GM12878 (cell line): ENCODE results near the gene PRKCZ.

ENCODE experiments used
- ASH2L ChIP-seq: fragments of 300-600, 200-600 bp; sonication (generic); IDR thresholded peaks from 2 replicates; pipeline ENCODE4 v1.6.1; 2017; ENCODE audit warnings: low read depth, mild to moderate bottlenecking, borderline replicate concordance
- CTCF ChIP-seq, 3 experiments: IDR thresholded peaks in 2 of 3; conservative IDR thresholded peaks in 1 of 3; 2 replicates each; pipeline ENCODE4 v1.5.1; 2011; ENCODE audit warnings: low read depth in 3 of 3, low read length in 3 of 3, mild to moderate bottlenecking in 3 of 3, control low read depth in 2 of 3, moderate library complexity in 2 of 3, inconsistent platforms in 1 of 3, mixed read lengths in 1 of 3; ENCODE audit not compliant: control insufficient read depth in 2 of 3, insufficient read depth in 1 of 3; ENCODE audit errors: extremely low read depth in 1 of 3
- EP300 ChIP-seq, 2 experiments: fragments of 150-350 bp in 1 of 2; IDR thresholded peaks; 2 replicates each; pipeline ENCODE4 v1.6.1; 2011 to 2012; ENCODE audit warnings: low read depth in 2 of 2, low read length in 2 of 2, borderline replicate concordance in 1 of 2, improper control_type of control experiment in 1 of 2, inconsistent platforms in 1 of 2; ENCODE audit not compliant: control insufficient read depth in 1 of 2
- JUND ChIP-seq: IDR thresholded peaks from 2 replicates; pipeline ENCODE4 v1.6.1; 2012; ENCODE audit warnings: low read depth, mild to moderate bottlenecking, low read length, improper control_type of control experiment, moderate library complexity
- MTA2 ChIP-seq: fragments of 450-650 bp; IDR thresholded peaks from 2 replicates; pipeline ENCODE4 v1.6.1; 2016; ENCODE audit warnings: low read depth, mild to moderate bottlenecking, moderate library complexity
- POLR2A ChIP-seq: IDR thresholded peaks from 2 replicates; pipeline ENCODE4 v1.6.1; 2011; ENCODE audit warnings: low read depth, mild to moderate bottlenecking, low read length
- RB1 ChIP-seq: fragments of 450-650 bp; formaldehyde crosslinking; IDR thresholded peaks from 2 replicates; pipeline ENCODE4 v1.6.1; 2017; ENCODE audit warnings: mild to moderate bottlenecking, borderline replicate concordance
- RBBP5 ChIP-seq: fragments of 200-600 bp; sonication (generic); conservative IDR thresholded peaks from 2 replicates; pipeline ENCODE4 v1.6.1; 2016
- RCOR1 ChIP-seq: conservative IDR thresholded peaks from 2 replicates; pipeline ENCODE4 v1.6.1; 2012; ENCODE audit warnings: low read depth, low read length, improper control_type of control experiment
- SIN3A ChIP-seq: IDR thresholded peaks from 2 replicates; pipeline ENCODE4 v1.6.1; 2012; ENCODE audit warnings: low read depth, low read length, improper control_type of control experiment
- ZNF207 ChIP-seq: fragments of 450-650 bp; IDR thresholded peaks from 2 replicates; pipeline ENCODE4 v1.6.1; 2014; ENCODE audit warnings: antibody characterized with exemption, mild to moderate bottlenecking, borderline replicate concordance

DNA sequence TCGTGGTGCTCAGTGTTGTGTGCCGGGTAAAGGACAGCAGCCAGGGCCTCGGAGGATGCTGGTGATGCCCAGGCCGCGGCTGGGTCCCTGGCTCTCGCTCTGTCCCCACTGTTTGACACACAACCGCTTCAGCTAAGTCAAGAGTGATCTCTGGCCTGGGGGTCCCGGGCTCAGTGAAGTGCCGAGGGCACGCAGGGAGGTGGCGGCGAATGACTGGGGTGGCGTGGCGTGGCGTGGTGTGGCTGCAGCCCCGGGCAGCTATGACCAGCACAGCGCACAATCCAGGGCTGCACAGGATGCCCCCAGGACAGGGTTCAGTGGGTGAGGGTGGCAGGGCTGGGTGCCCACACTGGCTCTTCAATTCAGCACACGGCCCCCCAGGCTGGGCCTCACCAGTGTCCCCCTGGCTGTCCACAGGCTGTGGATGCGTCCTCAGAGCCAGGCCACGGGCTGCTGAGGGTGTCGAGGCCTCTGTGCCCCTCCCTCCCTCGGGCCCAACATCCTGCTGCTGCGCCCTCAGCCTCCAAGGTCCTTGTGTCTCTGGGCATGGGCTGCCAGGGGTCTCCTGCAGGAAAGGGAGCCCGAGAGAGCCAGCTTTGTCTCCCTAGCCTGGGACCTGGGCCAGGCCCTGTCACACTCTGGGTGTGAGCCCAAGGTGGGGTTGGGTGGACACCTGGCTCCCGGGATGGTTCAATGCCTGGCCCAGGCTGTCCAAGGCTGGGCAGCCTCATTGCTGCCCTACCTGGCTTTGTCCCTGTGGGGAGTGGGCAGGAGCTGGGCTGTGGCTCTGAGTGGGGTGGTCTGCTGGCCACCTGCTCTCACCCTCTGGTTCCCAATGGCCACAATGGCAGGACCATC lies 165.9 kb downstream of the PRKCZ start:
- TF ChIP-seq MTA2 (no peak), RCOR1 (no peak), ZNF207 (no peak), POLR2A (no peak), RB1 (no peak), EP300 (IDR thresholded peaks at IDR 0.05; ENCODE audit: borderline replicate concordance in 1 of 2, control insufficient read depth in 1 of 2, low read depth in 2 of 2, low read length in 2 of 2) (no peak), CTCF (IDR thresholded peaks at IDR 0.05 in 2 of 3, conservative IDR thresholded peaks at IDR 0.05 in 1 of 3; ENCODE audit: control insufficient read depth in 2 of 3, extremely low read depth in 1 of 3, insufficient read depth in 1 of 3, low read depth in 3 of 3, low read length in 3 of 3) (no peak), ASH2L (no peak), RBBP5 (no peak), JUND (no peak), SIN3A (no peak)
